HepG2 (cell line): ENCODE results near the gene ONECUT1. TPM values are rescaled to one million over a fixed set of nuclear protein-coding genes. Genes with fewer than 3 reads are reported as not detected.

ENCODE experiments used
- ATAC-seq: fragments of 200-7000 bp; cut with Tn5 transposase; 3 replicates; pipeline ENCODE4 v1.9.1; 2020; ENCODE audit warnings: mild to moderate bottlenecking, moderate library complexity
- BruUV-seq: library from RNA; stranded (reverse); fragments of 400-500 nt; replicated peaks from 2 replicates; lab custom pipeline; 2021; lab: Mats Ljungman, UMichigan
- CTCF ChIA-PET: fragments of 300-600 bp; formaldehyde crosslinking; extraction: SDS; loops from one replicate; lab custom pipeline; 2021; ENCODE audit warnings: low total read pairs, inconsistent platforms, low intra/inter-chr PET ratio; lab: Yijun Ruan, JAX
- POLR2A ChIA-PET: fragments of 350-600 bp; sonication (Branson Sonifier 250); formaldehyde crosslinking; loops from one replicate; lab custom pipeline; 2020; ENCODE audit warnings: antibody characterized with exemption, inconsistent platforms; lab: Yijun Ruan, JAX
- DNase-seq: peaks from one replicate; pipeline ENCODE4 v3.0.0-alpha.2; 2015; ENCODE audit warnings: low spot score
- FAIRE-seq: peaks from 3 replicates; lab custom pipeline; 2011; peaks lifted over from hg19 to GRCh38; lab: Jason Lieb, UNC
- H2AFZ ChIP-seq: one replicate; pipeline ENCODE4 v1.6.1; 2011; ENCODE audit warnings: low read length, inconsistent platforms
- H3K27ac ChIP-seq: fragments of 300-600 bp; 3 replicates; pipeline ENCODE4 v1.8.0; 2011; ENCODE audit warnings: mixed run types, mild to moderate bottlenecking, mixed read lengths, low read length, inconsistent platforms; ENCODE audit not compliant: insufficient read depth; ENCODE audit errors: extremely low read length
- H3K27me3 ChIP-seq, 2 experiments: fragments of 200-600 bp in 1 of 2; 2 replicates in 1 of 2; 3 replicates in 1 of 2; pipeline versions ENCODE4 v1.6.0 to v1.8.0; 2011; ENCODE audit warnings: low read length in 2 of 2, mild to moderate bottlenecking in 2 of 2, moderate library complexity in 2 of 2, inconsistent platforms in 1 of 2; ENCODE audit not compliant: insufficient read depth in 2 of 2, control insufficient read depth in 1 of 2
- H3K36me3 ChIP-seq, 2 experiments: fragments of 200-600 bp in 1 of 2; replicated peaks in 1 of 2; 2 replicates in 1 of 2; 3 replicates in 1 of 2; pipeline versions ENCODE4 v1.5.1 to v1.8.0; 2011; ENCODE audit warnings: low read length in 2 of 2, inconsistent platforms in 1 of 2; ENCODE audit not compliant: insufficient read depth in 2 of 2, control insufficient read depth in 1 of 2
- H3K4me1 ChIP-seq: 2 replicates; pipeline ENCODE4 v1.5.1; 2012; ENCODE audit warnings: low read length, inconsistent platforms; ENCODE audit not compliant: insufficient read depth
- H3K4me2 ChIP-seq: 2 replicates; pipeline ENCODE4 v1.6.0; 2011; ENCODE audit warnings: low read depth, low read length, inconsistent platforms
- H3K4me3 ChIP-seq, 3 experiments: fragments of 200-600 bp in 1 of 3; sonication (generic), shearing (Covaris generic) in 1 of 3; replicated peaks in 1 of 3; 2 replicates each; pipeline ENCODE4 v1.5.1; 2011 to 2016; ENCODE audit warnings: low read length in 3 of 3, inconsistent platforms in 2 of 3, low read depth in 2 of 3, mild to moderate bottlenecking in 2 of 3, control low read depth in 1 of 3, mixed read lengths in 1 of 3; ENCODE audit not compliant: insufficient read depth in 1 of 3
- H3K79me2 ChIP-seq: one replicate; pipeline ENCODE4 v1.6.1; 2011; ENCODE audit warnings: low read length, inconsistent platforms; ENCODE audit not compliant: insufficient read depth
- H3K9ac ChIP-seq: 2 replicates; pipeline ENCODE4 v1.6.0; 2011; ENCODE audit warnings: mild to moderate bottlenecking, low read depth, low read length, inconsistent platforms; ENCODE audit not compliant: insufficient read depth
- H3K9me3 ChIP-seq: 2 replicates; pipeline ENCODE4 v1.5.1; 2012; ENCODE audit warnings: mild to moderate bottlenecking, low read length
- H4K20me1 ChIP-seq: 2 replicates; pipeline ENCODE4 v1.6.0; 2011; ENCODE audit warnings: inconsistent platforms, mild to moderate bottlenecking, low read length, moderate library complexity; ENCODE audit not compliant: insufficient read depth
- ZBTB2 ChIP-seq: sonication (generic); formaldehyde crosslinking; IDR thresholded peaks from 2 replicates; pipeline ENCODE4 v1.8.0; 2022; ENCODE audit warnings: low read depth, missing genetic modification reagents
- WGBS: methylation state at CpG from one replicate; pipeline ENCODE4 v1.1.6; 2017; ENCODE audit warnings: low lambda C conversion rate; 5-methylcytosine and 5-hydroxymethylcytosine counted together
- in situ Hi-C: cut with HindIII; loops from 2 replicates; pipeline ENCODE4 v1.10.0; 2017; ENCODE audit warnings: low pct_unique_long_range_greater_than_20kb; ENCODE audit not compliant: extremely low pct_ligation_motif_present
- intact Hi-C: fragments of 100-400 bp; cut with micrococcal nuclease; formaldehyde crosslinking; loops from one replicate; pipeline ENCODE4 v1.10.0; 2022; ENCODE audit not compliant: unreplicated experiment
- polyA plus RNA-seq, 8 experiments: library from polyadenylated mRNA; depleted of rRNA in 3 of 8; stranded (reverse) in 7 of 8; unstranded in 1 of 8; fragments of >200 nt; fragmentation: Illumina TruSeq in 4 of 8; extraction: Trizol in 4 of 8; gene quantifications; 2 replicates each; pipeline versions ENCODE4 v1.2.1 to v1.2.3, GENCODE V29; 2011 to 2016; ENCODE audit warnings: low read depth in 4 of 8, missing spikeins in 1 of 8, mixed read lengths in 1 of 8; ENCODE audit not compliant: insufficient read depth in 1 of 8
- total RNA-seq, 5 experiments: library from RNA; depleted of rRNA; stranded (reverse); fragments of >200 nt; fragmentation: Illumina TruSeq; extraction: Trizol; gene quantifications; 2 replicates each; pipeline ENCODE4 v1.2.3, GENCODE V29; 2016; ENCODE audit warnings: low read depth in 1 of 5
- TF ChIP-seq, protein P1 (sequence below): sonication (generic); formaldehyde crosslinking; IDR thresholded peaks from 2 replicates; pipeline ENCODE4 v1.4.0; 2020; ENCODE audit warnings: missing genetic modification reagents

Gene ONECUT1
- total and polyA plus RNA-seq, 2 of the 13 experiments (the other 11 are each of a cell fraction or from before 2014, with no cell fraction given): 3.5 to 9.1 TPM

GRCh38 chr15:52790941-52791751, 1.0 kb upstream of the ONECUT1 start:
- peaks cover 26% of the 10 kb centered on the region for H3K79me2 ChIP-seq
- WGBS: 94% methylated on average over 48 of the region's 50 CpGs
- FAIRE-seq: no peak
- TF ChIP-seq ZBTB2 (CRISPR knock-in tag): 0 out of 2 replicates have a peak, but pooled peaks have one; percentile 0
- TF ChIP-seq, protein P1, sequence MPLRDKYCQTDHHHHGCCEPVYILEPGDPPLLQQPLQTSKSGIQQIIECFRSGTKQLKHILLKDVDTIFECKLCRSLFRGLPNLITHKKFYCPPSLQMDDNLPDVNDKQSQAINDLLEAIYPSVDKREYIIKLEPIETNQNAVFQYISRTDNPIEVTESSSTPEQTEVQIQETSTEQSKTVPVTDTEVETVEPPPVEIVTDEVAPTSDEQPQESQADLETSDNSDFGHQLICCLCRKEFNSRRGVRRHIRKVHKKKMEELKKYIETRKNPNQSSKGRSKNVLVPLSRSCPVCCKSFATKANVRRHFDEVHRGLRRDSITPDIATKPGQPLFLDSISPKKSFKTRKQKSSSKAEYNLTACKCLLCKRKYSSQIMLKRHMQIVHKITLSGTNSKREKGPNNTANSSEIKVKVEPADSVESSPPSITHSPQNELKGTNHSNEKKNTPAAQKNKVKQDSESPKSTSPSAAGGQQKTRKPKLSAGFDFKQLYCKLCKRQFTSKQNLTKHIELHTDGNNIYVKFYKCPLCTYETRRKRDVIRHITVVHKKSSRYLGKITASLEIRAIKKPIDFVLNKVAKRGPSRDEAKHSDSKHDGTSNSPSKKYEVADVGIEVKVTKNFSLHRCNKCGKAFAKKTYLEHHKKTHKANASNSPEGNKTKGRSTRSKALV: no peak
- TF ChIP-seq, all 625 proteins: peak for 1
- Histone ChIP-seq H3K9ac (no peak overlapping the region), H3K27me3 (peaks cover 1 to 29% of the 10 kb centered on the region in 2 experiments), H3K4me3 (peak overlapping the region in 1 of 3 experiments; percentile 80; a peak in 1 of 6 replicates), H3K9me3 (peaks cover 8% of the 10 kb centered on the region; the same call in 1 of the 2 replicates), H3K27ac (no peak overlapping the region), H3K4me1 (peaks cover 13% of the 10 kb centered on the region), H4K20me1 (no peaks in the 10 kb centered on the region), H3K36me3 (no peaks in the 10 kb centered on the region), H2AFZ (no peak overlapping the region), H3K4me2 (no peak overlapping the region; the same call in 1 of the 2 replicates)
- intact Hi-C loops: no loop called here
- in situ Hi-C loops: no loop called here
- no peak for DNase-seq
- BruUV-seq: no TSS peak
- no peak for ATAC-seq
- ChIA-PET POLR2A (interaction anchor here (1.4 to 1.5 kb wide), 2 partner anchors 12 to 33 kb away, joined by 4 read pairs; no protein-coding TSS in a partner anchor), CTCF (no interaction called here)
